KOPT-K1 (cell line): ENCODE results near the gene TREM2.

Experiments
- H3K27ac ChIP-seq: fragments of 200-600 bp; sonication (generic); 2 replicates; pipeline ENCODE4 v1.5.1; 2016; ENCODE audit warnings: antibody characterized with exemption, mild to moderate bottlenecking, low read depth, low read length; ENCODE audit not compliant: poor library complexity, severe bottlenecking
- H3K36me3 ChIP-seq: fragments of 200-600 bp; sonication (generic); 2 replicates; pipeline ENCODE4 v1.5.1; 2017; ENCODE audit warnings: antibody characterized with exemption, mild to moderate bottlenecking, low read length, moderate library complexity; ENCODE audit not compliant: insufficient read depth
- H3K9me3 ChIP-seq: fragments of 200-600 bp; sonication (generic); 2 replicates; pipeline ENCODE4 v1.5.1; 2017; ENCODE audit warnings: antibody characterized with exemption, low read length, mild to moderate bottlenecking; ENCODE audit not compliant: insufficient read depth, poor library complexity, severe bottlenecking

TREM2 gene

GRCh38 chr6:41170547-41171160 lies 7.7 kb upstream of the TREM2 start:
- H3K27ac ChIP-seq = no peak overlapping the region
- no peaks in the 10 kb centered on the region for H3K9me3 ChIP-seq
- no peaks in the 10 kb centered on the region for H3K36me3 ChIP-seq

DNA sequence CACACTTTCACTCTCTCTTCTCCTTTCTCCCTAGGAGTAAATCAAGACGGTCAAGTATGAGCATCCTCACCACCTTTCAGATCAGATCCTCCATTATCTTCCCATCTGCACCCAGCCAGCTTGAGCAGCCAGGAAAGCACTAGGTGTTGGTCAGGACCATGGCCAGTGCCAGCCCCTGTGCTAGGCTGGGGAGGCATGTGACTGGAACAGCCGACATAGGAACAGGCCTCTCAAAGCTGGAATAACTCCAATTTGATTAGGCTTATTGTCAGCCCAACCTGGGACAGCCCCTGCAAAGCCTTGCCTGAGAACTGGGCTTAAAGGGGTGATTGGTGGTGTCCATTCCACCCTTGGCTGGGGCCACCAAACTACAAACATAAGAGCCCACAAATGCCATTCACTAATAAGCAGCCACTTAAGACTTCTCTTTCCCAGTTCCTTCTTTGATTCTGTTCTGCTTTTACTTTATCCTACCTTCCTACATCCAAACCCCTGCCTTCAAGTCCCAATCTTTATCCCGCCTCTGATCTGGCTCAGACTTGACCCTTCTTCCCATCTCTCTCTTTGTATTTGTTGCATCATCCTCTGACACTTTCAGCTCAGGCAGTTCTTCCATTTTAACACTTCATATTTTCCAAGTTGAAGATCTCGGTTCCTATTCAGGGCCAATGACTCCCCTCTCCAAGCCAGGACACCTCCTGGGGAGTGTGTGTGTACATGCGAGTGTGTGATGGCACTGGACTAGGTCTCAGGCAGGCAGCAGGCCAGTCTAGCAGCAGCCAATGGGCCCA lies 4.5 kb upstream of the TREM2 start:
- Histone ChIP-seq H3K27ac (no peak overlapping the region), H3K9me3 (no peaks in the 10 kb centered on the region), H3K36me3 (no peaks in the 10 kb centered on the region)

DNA sequence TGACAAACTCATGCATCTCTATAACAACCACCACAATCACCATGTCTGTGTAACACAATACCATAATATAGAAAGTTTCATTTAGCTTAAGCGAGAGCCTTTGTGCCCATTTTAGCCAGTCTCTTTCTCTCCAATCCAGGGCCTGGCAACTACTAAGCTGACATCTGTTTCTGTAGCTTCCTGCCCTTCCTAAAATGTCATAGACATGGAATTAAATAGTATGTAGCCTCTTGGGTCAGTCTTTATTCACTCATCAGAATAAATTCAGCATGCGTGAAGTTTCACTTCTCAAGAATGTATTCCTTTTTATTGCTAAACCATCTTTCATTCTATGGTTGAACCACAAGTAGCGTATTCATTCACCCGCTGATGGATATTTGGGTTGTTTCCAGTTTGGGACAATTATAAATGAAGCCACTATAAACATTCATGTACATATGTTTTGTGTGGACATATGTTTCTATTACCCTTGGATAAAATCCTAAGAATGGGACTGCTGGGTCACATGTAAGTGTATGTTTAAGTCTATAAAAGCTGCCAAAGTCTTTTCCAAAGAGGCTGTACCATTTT lies 1.7 kb upstream of the TREM2 start:
- H3K27ac ChIP-seq = no peak overlapping the region
- H3K9me3 ChIP-seq = no peaks in the 10 kb centered on the region
- H3K36me3 ChIP-seq = no peaks in the 10 kb centered on the region

GRCh38 chr6:41163419-41163717 lies 452 bp upstream of the TREM2 start:
- Histone ChIP-seq H3K36me3 (no peaks in the 10 kb centered on the region), H3K27ac (no peak overlapping the region), H3K9me3 (no peaks in the 10 kb centered on the region)

DNA sequence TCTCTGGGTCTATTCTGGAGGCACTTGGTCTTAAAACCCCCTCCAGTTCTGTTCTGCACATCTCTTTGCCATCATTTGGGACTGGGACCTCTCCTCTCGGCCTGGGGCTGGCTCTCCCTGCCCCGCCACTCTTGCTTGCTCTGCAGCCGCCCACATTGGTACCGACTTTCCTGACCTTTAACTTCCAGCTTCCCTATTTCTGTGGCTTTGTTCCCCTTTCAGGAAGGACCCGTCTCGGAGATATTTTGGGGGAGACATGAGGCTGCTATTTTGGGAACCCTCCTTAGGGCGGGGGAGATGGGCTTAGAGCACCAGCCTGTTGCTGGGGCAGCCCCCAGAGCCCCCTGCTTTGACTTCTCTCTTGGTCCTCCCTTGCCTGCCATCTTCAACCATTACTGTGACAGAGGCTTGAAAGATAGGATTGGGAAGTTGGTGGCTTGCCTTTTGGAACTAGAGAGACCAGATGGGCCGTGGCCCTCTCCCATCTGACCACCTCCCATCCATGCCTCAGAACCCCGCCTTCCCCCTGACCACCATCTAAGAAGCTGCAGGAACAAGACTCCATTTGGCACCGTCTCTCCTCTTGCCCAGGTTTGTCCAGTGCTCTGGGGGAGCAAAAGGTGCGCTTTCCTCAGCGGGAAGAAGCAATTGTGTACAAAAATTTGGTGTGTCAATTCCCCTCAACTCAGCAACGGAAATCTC lies 914 bp downstream of the TREM2 start:
- H3K27ac ChIP-seq = no peak overlapping the region
- no peaks in the 10 kb centered on the region for H3K9me3 ChIP-seq
- H3K36me3 ChIP-seq = no peaks in the 10 kb centered on the region

GRCh38 chr6:41161380-41161779 lies 1.5 kb downstream of the TREM2 start:
- Histone ChIP-seq H3K9me3 (no peaks in the 10 kb centered on the region), H3K27ac (no peak overlapping the region), H3K36me3 (no peaks in the 10 kb centered on the region)

- H3K27ac ChIP-seq = no peak overlapping the region
- no peaks in the 10 kb centered on the region for H3K9me3 ChIP-seq
- H3K36me3 ChIP-seq = no peaks in the 10 kb centered on the region
Measured at GRCh38 chr6:41160933-41161332, 2.0 kb downstream of the TREM2 start.

DNA sequence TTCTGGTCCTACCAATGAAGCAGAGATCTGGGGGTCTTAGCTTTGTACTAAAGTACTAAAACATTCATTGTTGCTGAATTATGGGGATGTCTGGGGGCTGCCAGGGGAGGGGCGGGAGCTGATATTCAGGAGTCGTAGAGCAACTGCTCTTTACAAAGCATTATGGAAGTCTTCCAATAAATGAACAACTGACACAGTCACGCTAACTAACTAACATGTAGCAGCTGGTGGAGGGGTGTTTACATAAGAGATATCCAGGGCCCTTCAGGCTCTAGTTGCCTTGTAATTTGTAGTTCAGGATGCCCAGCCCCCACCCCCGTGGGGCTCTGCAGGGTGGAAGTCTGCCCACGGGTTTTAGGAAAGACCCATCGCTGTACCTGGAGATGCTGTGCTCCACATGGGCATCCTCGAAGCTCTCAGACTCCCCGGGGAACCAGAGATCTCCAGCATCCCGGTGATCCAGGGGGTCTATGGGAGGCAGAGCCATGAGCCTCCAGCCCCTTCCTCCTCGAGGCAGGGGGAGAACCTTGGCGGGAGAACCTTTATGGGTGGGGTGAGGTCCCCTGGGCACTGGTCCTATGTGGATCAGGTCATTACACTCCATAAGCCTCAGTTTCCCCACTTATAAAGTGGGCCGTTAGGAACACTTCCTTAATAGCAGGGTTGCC lies 3.4 kb downstream of the TREM2 start:
- Histone ChIP-seq H3K36me3 (no peaks in the 10 kb centered on the region), H3K9me3 (no peaks in the 10 kb centered on the region), H3K27ac (no peak overlapping the region)

DNA sequence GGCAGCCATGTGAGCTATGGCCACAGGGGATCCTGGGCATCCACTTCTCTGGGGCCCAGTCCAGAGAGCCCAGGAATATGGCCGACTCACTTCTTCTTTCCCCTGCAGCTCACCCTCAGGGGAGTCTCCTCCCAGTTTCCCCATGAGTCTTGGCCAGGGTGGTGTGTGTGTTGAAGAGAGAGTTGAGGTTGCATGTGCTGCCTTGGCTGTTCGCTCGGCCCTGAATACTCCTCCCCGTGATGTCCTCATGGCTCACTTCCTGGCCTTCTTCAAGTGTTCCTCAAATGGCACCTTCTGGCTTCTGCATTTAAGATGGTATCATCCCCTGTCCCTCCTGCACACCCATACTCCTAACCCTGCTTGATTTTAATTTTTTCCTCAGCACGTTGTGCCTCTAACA lies 5.6 kb downstream of the TREM2 start:
- no peaks in the 10 kb centered on the region for H3K9me3 ChIP-seq
- H3K27ac ChIP-seq = no peak overlapping the region
- H3K36me3 ChIP-seq = no peaks in the 10 kb centered on the region

DNA sequence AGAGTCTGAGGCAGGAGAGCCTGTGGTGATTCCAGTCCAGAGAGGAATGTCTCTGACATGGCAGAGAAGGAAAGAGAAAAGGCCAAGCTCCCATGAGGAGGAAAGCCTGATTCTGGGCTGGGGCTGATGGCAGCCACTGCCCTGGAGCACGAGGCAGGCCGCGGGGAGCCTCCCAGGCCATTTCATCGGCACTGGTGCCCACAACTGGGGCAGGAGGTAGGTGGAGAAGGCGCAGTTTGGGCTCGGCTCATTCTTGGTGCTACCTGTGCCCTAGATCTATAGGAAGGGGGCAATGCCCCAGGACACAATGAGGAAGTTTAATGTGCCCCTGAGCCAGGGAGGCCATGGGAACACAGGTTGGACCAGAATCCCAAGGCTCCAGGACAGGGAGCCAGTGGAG lies 6.1 kb downstream of the TREM2 start:
- no peaks in the 10 kb centered on the region for H3K36me3 ChIP-seq
- H3K27ac ChIP-seq = no peak overlapping the region
- H3K9me3 ChIP-seq = no peaks in the 10 kb centered on the region

DNA sequence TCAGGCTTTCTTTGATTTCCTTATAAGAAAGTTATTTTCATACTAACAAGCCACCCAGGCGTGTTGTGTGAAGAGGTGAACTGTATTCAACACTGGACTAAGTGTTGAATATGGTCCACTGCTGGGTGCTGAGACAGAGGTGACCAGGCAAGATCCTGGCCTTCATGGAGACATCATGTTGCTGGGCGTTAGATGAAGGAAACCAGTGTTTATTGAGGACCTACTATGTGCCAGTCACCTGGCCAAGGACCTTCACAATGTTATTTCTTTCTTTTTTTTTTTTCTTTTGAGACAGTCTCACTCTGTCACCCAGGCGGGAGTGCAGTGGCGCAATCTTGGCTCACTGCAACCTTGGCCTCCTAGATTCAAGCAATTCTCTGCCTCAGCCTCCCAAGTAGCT lies 6.9 kb downstream of the TREM2 start:
- Histone ChIP-seq H3K9me3 (no peaks in the 10 kb centered on the region), H3K36me3 (no peaks in the 10 kb centered on the region), H3K27ac (no peak overlapping the region)

- H3K9me3 ChIP-seq = no peaks in the 10 kb centered on the region
- no peaks in the 10 kb centered on the region for H3K36me3 ChIP-seq
- no peak overlapping the region for H3K27ac ChIP-seq
Measured at GRCh38 chr6:41155132-41155805, 7.6 kb downstream of the TREM2 start.

DNA sequence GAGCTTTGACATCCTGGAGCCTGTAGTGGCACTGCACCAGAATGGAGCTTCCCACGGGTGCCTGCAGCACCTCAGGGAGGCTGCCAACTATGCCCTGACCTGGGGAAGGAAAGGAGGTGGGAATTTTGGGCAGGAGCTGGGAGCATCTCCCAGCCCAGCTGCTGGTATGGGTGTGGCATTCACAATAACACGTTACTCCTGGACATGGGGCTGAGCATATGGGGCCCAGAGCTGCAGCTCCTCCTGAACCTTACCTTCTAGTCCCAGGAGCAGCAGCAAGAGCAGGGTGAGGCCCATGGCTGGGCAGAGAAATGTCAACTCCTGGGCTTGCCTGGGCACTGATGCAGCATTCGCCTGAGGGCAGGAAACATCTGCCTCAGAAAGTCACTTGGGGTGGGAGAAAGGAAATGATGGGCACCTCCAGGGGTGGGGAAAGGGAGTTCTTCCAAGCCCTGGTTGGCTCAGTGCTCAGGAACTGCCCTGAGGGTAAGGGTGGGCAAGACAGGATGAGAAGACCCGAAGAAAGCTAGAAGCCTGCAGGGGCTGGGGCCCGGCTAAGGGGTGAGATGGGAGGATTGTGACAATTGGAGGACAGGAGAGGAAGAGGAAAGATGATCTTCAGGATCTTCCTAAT lies 8.8 kb downstream of the TREM2 start, which contains the start of gene TREML1:
TREML1 (minus strand) TSS at position 356 of the 634 bp plus-strand sequence; CDS start at position 297, 59 bp downstream.
- peak within 1 kb of the TSS; percentile 1 for H3K27ac ChIP-seq
- H3K9me3 ChIP-seq = no peaks in the 10 kb centered on the region

GRCh38 chr6:41153451-41153850 lies 9.5 kb downstream of the TREM2 start:
- H3K36me3 ChIP-seq = no peaks in the 10 kb centered on the region
- H3K9me3 ChIP-seq = no peaks in the 10 kb centered on the region

More for the DNA sequence above, 8.8 kb downstream of the TREM2 start, which contains the start of gene TREML1:
- no peaks in the 10 kb centered on the region for H3K36me3 ChIP-seq

More at GRCh38 chr6:41153451-41153850, 9.5 kb downstream of the TREM2 start:
- no peak overlapping the region for H3K27ac ChIP-seq
